ENCODE measurements around the gene ZNF423.

DNA sequence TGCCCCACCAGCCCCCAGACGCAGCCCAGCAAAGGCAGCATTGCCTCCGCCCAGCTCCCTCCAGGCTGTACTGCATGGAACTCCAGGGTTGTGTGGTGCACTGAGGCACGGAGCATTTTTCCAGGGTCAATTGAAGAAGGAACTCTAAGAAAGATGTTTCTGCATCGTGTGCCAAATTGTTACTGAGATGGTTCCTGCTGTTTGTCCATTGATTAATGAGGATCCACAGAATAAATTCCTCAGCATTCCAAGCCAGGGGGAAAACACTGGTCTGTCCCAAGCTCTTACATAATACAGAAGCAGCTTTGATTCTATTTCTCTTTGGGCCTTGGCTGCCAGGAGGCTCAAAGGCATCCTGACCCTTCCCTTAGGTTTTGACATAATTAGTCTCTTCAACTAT is 80.9 kb downstream of the ZNF423 start:
- TF ChIP-seq POLR2A (IDR thresholded peaks at IDR 0.05) = no peak
- TF ChIP-seq, protein P1, sequence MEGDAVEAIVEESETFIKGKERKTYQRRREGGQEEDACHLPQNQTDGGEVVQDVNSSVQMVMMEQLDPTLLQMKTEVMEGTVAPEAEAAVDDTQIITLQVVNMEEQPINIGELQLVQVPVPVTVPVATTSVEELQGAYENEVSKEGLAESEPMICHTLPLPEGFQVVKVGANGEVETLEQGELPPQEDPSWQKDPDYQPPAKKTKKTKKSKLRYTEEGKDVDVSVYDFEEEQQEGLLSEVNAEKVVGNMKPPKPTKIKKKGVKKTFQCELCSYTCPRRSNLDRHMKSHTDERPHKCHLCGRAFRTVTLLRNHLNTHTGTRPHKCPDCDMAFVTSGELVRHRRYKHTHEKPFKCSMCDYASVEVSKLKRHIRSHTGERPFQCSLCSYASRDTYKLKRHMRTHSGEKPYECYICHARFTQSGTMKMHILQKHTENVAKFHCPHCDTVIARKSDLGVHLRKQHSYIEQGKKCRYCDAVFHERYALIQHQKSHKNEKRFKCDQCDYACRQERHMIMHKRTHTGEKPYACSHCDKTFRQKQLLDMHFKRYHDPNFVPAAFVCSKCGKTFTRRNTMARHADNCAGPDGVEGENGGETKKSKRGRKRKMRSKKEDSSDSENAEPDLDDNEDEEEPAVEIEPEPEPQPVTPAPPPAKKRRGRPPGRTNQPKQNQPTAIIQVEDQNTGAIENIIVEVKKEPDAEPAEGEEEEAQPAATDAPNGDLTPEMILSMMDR (IDR thresholded peaks at IDR 0.05) = no peak
